CD4-positive, alpha-beta T cell treated with Interleukin-17A for 1 hour (primary cell): Measurements from ENCODE around the gene CHPF2.

Source experiments
- DNase-seq: peaks from one replicate; pipeline ENCODE4 v3.0.0-alpha.2; 2020

The CHPF2 gene

GRCh38 chr7:151248346-151249033, 16.2 kb downstream of the CHPF2 start, which contains the start of gene SMARCD3:
Gene SMARCD3, minus strand, starts transcription at chr7:151248694. Its CDS starts 132 bp downstream, at chr7:151248562.
- peak; percentile 36 for DNase-seq

- DNase-seq, result peak; percentile 39
Measured at GRCh38 chr7:151249034-151249731, 16.9 kb downstream of the CHPF2 start.

GRCh38 chr7:151249732-151250072, 17.4 kb downstream of the CHPF2 start:
- DNase-seq, result no peak

- DNase-seq, result no peak
Measured at GRCh38 chr7:151250181-151251132, 18.2 kb downstream of the CHPF2 start.

- DNase-seq, result no peak
Measured at GRCh38 chr7:151251328-151251688, 19.0 kb downstream of the CHPF2 start.

GRCh38 chr7:151251689-151252560, 19.6 kb downstream of the CHPF2 start:
- DNase-seq, result peak; percentile 32

- DNase-seq, result no peak
Measured at GRCh38 chr7:151252561-151252835, 20.2 kb downstream of the CHPF2 start.

GRCh38 chr7:151252961-151253711, 20.9 kb downstream of the CHPF2 start:
- DNase-seq, result no peak

- DNase-seq, result no peak
Measured at GRCh38 chr7:151254316-151254715, 22.0 kb downstream of the CHPF2 start.

GRCh38 chr7:151254851-151255250, 22.6 kb downstream of the CHPF2 start:
- no peak for DNase-seq

- no peak for DNase-seq
Measured at GRCh38 chr7:151255390-151255789, 23.1 kb downstream of the CHPF2 start.

- no peak for DNase-seq
Measured at GRCh38 chr7:151256410-151257045, 24.2 kb downstream of the CHPF2 start.

- no peak for DNase-seq
Measured at GRCh38 chr7:151257990-151258389, 25.7 kb downstream of the CHPF2 start.

GRCh38 chr7:151260471-151260870, 28.2 kb downstream of the CHPF2 start:
- no peak for DNase-seq

GRCh38 chr7:151260883-151261282, 28.6 kb downstream of the CHPF2 start:
- DNase-seq, result no peak

- DNase-seq, result no peak
Measured at GRCh38 chr7:151261529-151261928, 29.2 kb downstream of the CHPF2 start.

- no peak for DNase-seq
Measured at GRCh38 chr7:151264615-151265014, 32.3 kb downstream of the CHPF2 start.

- DNase-seq, result no peak
Measured at GRCh38 chr7:151265351-151265931, 33.2 kb downstream of the CHPF2 start.

GRCh38 chr7:151269511-151269910, 37.2 kb downstream of the CHPF2 start:
- no peak for DNase-seq

GRCh38 chr7:151271699-151272355, 39.5 kb downstream of the CHPF2 start:
- DNase-seq, result peak; percentile 29

GRCh38 chr7:151272405-151272804, 40.1 kb downstream of the CHPF2 start:
- DNase-seq, result no peak
